Nephron progenitor cell (in vitro differentiated cells): Measurements from ENCODE around the gene TBL1XR1.
"Not testable (repeated sequence)": the region's sequence is repeated elsewhere in the genome, so short reads cannot be mapped to it uniquely, and the experiment has no call there.

ENCODE experiments used
- DNase-seq: peaks from one replicate; pipeline ENCODE4 v3.0.0; 2021
- H3K27ac Mint-ChIP-seq: 2 replicates; pipeline ENCODE4 v1.8.0; 2021; ENCODE audit warnings: mild to moderate bottlenecking, moderate library complexity, mixed read lengths
- H3K27me3 Mint-ChIP-seq: 2 replicates; pipeline ENCODE4 v1.8.0; 2021; ENCODE audit warnings: mild to moderate bottlenecking, low read depth, mixed read lengths; ENCODE audit not compliant: poor library complexity
- H3K36me3 Mint-ChIP-seq: 2 replicates; pipeline ENCODE4 v1.8.0; 2021; ENCODE audit warnings: low read depth, mixed read lengths
- H3K4me1 Mint-ChIP-seq: 2 replicates; pipeline ENCODE4 v1.8.0; 2021; ENCODE audit warnings: mixed read lengths
- H3K4me3 Mint-ChIP-seq: 2 replicates; pipeline ENCODE4 v1.8.0; 2021; ENCODE audit warnings: mild to moderate bottlenecking, moderate library complexity, mixed read lengths
- H3K9me3 Mint-ChIP-seq: 2 replicates; pipeline ENCODE4 v1.8.0; 2021; ENCODE audit warnings: mild to moderate bottlenecking, moderate library complexity, mixed read lengths
- TF ChIP-seq, protein P1 (sequence below): fragments of 200-600 bp; sonication (generic); IDR thresholded peaks from 2 replicates; pipeline ENCODE4 v1.5.0; 2021; ENCODE audit warnings: antibody characterized with exemption

TBL1XR1 gene

DNA sequence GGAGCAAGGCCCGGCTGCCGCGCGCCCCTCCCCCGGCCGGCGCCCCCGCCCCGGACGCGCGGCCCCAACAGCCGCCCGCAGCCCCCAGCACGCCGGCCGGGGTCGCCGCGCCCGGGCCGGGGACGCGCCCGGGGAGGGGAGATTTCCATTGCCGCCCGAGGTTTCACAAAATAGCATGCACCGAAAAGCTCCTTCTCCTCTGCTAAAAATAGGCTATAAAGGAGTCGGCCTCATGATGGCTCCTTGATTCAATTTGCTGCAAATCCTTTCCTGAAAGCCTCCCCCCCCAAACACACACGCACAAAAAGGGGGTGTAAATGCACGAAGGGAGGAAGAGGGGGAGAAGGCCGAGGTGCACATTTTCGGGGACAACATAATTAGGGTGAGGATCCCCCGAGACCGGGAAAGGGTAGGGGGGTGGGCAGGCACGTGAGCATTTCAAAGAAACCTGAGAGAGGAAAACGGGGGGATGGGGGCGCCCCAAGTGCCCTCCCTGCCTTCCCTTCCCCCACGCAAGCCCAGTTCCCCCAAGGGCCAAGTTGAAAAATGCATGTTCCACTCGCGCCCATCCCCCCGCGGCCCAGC lies 734 bp downstream of the TBL1XR1 start:
- H3K27me3 Mint-ChIP-seq, result no peaks in the 10 kb centered on the region
- H3K4me3 Mint-ChIP-seq, result peak overlapping the region; percentile 99
- H3K36me3 Mint-ChIP-seq, result peaks cover 26% of the 10 kb centered on the region
- peaks cover 13% of the 10 kb centered on the region for H3K9me3 Mint-ChIP-seq
- peak; percentile 61 for DNase-seq
- TF ChIP-seq, protein P1, sequence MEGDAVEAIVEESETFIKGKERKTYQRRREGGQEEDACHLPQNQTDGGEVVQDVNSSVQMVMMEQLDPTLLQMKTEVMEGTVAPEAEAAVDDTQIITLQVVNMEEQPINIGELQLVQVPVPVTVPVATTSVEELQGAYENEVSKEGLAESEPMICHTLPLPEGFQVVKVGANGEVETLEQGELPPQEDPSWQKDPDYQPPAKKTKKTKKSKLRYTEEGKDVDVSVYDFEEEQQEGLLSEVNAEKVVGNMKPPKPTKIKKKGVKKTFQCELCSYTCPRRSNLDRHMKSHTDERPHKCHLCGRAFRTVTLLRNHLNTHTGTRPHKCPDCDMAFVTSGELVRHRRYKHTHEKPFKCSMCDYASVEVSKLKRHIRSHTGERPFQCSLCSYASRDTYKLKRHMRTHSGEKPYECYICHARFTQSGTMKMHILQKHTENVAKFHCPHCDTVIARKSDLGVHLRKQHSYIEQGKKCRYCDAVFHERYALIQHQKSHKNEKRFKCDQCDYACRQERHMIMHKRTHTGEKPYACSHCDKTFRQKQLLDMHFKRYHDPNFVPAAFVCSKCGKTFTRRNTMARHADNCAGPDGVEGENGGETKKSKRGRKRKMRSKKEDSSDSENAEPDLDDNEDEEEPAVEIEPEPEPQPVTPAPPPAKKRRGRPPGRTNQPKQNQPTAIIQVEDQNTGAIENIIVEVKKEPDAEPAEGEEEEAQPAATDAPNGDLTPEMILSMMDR, result no peak
- peaks cover 50% of the 10 kb centered on the region for H3K4me1 Mint-ChIP-seq
- H3K27ac Mint-ChIP-seq, result peak overlapping the region; percentile 99

DNA sequence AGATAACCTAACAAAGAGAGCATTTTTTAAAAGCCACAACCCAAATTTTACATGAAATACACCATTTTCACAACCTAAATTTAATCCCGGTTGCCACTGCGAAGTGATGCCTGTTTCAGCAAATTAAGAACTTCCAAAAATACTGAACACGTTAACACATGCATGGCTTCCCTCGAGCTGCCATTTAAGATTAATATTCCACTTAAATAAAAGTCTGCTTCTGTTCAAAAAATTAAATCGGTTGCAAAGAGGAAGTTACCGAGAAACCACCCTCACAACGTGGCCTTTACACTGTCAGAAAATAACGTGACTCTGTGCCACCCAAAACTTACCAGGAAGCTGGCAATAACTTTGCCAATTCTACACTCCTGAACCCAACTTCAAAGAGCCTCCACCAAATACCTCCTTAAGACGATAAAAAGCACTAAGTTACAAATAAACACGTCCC lies 1.2 kb downstream of the TBL1XR1 start:
- Mint-ChIP-seq H3K27me3 (no peaks in the 10 kb centered on the region), H3K36me3 (peaks cover 31% of the 10 kb centered on the region), H3K4me3 (peak overlapping the region; percentile 99), H3K27ac (peak overlapping the region; percentile 99), H3K4me1 (peaks cover 53% of the 10 kb centered on the region), H3K9me3 (peaks cover 16% of the 10 kb centered on the region)
- DNase-seq, result no peak
- TF ChIP-seq, protein P1, result no peak

DNA sequence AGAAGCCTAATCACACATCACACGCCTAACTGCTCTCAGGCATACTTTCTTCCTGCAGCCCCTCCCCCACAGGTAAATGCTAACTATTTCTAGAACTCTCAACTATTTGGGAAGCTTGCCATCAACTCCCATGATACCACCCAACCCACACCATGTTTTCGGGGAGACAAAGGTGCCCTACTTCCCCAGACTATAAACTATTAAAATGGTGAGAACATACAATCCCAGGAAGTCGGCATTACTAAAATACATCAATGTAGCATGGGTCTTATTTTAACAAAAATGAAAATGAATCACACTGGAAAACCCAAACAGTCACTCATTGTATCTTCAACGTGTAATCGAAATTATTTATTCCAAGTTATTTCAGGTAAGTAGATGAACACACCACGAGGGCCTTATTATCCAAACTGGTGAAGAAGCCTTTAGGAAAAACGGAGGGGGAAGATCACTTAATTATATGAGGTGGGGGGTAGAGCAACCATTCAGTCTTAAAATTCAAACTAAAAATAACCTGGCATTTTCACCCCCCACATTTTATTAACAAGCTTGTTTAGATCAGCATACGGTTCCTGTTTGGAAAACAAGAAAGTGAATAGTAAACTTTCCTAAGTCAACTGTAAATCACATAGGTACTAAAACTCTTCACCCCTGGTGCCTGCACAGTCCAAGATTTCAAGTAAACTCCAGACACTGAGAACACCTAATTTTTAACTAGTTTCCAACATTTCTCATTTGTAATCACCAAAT lies 1.9 kb downstream of the TBL1XR1 start:
- peaks cover 59% of the 10 kb centered on the region for H3K4me1 Mint-ChIP-seq
- peak overlapping the region; percentile 99 for H3K4me3 Mint-ChIP-seq
- H3K27me3 Mint-ChIP-seq, result no peaks in the 10 kb centered on the region
- DNase-seq, result peak; percentile 7
- TF ChIP-seq, protein P1, result no peak
- H3K27ac Mint-ChIP-seq, result peak overlapping the region; percentile 99
- H3K9me3 Mint-ChIP-seq, result peaks cover 20% of the 10 kb centered on the region
- peaks cover 38% of the 10 kb centered on the region for H3K36me3 Mint-ChIP-seq

DNA sequence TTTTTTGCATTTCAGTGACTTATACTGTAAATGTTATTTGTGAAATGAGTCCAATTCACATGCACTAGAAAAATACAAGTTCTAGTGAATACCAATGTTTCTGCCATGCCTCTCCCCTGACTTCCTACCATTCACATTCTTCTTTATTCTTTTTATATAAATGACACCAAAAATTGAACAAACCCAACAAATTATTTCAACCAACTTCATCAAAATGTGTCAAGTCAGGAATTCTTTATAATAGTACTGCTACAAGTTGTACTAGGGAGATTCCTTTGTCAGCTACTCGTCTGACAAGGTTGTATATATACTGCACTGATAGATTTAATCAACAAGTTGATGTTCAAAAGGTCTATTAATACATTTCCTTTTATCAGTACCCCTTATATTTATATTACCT lies 3.0 kb downstream of the TBL1XR1 start:
- H3K27ac Mint-ChIP-seq, result peak overlapping the region; percentile 14

DNA sequence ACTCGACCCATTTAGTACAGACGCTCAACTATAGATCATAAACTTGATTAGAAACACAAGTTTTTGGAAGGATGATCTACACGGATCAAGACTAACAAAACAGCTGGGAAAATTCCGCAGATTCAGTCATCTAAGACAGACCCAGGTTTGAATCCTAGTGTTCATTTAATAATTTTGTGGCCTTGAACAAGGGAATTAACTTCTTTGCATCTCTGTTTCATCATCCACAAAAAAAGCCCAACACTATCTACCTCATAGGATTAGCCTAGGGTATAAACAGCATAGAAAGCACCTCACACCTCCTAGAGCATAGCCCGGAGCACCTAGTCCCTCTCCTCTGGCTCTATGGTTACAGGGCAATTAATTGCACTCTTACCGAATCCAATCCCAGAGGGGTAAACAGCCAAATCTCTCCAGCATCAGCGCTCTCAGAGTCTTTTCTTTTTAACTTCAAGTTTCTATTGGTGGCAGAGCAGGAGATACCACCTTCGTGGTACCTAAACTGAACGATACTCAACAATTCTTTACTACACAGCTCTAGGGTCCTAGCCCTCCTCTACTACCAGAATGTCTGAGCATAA lies 3.5 kb downstream of the TBL1XR1 start:
- Mint-ChIP-seq H3K27me3 (no peaks in the 10 kb centered on the region), H3K4me3 (peak overlapping the region; percentile 99), H3K4me1 (peaks cover 47% of the 10 kb centered on the region), H3K9me3 (peaks cover 20% of the 10 kb centered on the region), H3K27ac (peak overlapping the region; percentile 12), H3K36me3 (peaks cover 48% of the 10 kb centered on the region)
- TF ChIP-seq, protein P1, result no peak
- no peak for DNase-seq

More for the DNA sequence above, 3.0 kb downstream of the TBL1XR1 start:
- Mint-ChIP-seq H3K36me3 (peaks cover 46% of the 10 kb centered on the region), H3K27me3 (no peaks in the 10 kb centered on the region), H3K4me1 (peaks cover 53% of the 10 kb centered on the region), H3K4me3 (peak overlapping the region; percentile 99), H3K9me3 (peaks cover 20% of the 10 kb centered on the region)
- TF ChIP-seq, protein P1, result no peak
- no peak for DNase-seq

DNA sequence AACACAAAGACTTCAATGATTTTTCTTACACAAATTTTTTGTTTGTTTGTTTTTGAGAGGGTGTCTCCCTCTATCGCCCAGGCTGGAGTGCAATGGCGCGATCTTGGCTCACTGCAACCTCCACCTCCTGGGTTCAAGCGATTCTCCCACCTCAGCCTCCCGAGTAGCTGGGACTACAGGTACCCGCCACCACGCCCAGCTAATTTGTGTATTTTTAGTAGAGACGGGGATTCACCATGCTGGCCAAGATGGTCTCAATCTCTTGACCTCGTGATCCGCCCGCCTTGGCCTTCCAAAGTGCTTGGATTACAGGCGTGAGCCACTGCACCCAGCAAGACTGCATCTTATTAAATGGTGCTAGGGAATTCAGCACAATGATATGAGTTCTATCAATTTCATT lies 4.0 kb downstream of the TBL1XR1 start:
- H3K4me3 Mint-ChIP-seq, result peak overlapping the region; percentile 99

More for the DNA sequence above, 4.0 kb downstream of the TBL1XR1 start:
- not testable (repeated sequence) for H3K27me3 Mint-ChIP-seq, DNase-seq
- peak overlapping the region; percentile 12 for H3K27ac Mint-ChIP-seq
- H3K9me3 Mint-ChIP-seq, result peaks cover 24% of the 10 kb centered on the region
- peaks cover 42% of the 10 kb centered on the region for H3K4me1 Mint-ChIP-seq
- peaks cover 53% of the 10 kb centered on the region for H3K36me3 Mint-ChIP-seq
